NAMALWA (cell line): ENCODE results near the gene NOX3.
A peak's percentile ranks its signal among the peaks of the same experiment; 100 is the strongest.

Experiments
- DNase-seq: peaks from one replicate; pipeline ENCODE4 v3.0.0-alpha.2; 2015; ENCODE audit warnings: low spot score

NOX3 gene

GRCh38 chr6:155432293-155432692 lies 23.3 kb downstream of the NOX3 start:
- no peak for DNase-seq

GRCh38 chr6:155429321-155429893 lies 26.2 kb downstream of the NOX3 start:
- DNase-seq, result no peak

GRCh38 chr6:155426408-155426945 lies 29.2 kb downstream of the NOX3 start:
- no peak for DNase-seq

- no peak for DNase-seq
These were observed 31.5 kb downstream of the NOX3 start for GRCh38 chr6:155424181-155424580.

GRCh38 chr6:155422635-155423034 lies 33.0 kb downstream of the NOX3 start:
- no peak for DNase-seq

GRCh38 chr6:155420492-155420891 lies 35.1 kb downstream of the NOX3 start:
- no peak for DNase-seq

- peak; percentile 9 for DNase-seq
These were observed 36.5 kb downstream of the NOX3 start for GRCh38 chr6:155419161-155419560.

- DNase-seq, result peak; percentile 75
These were observed 37.5 kb downstream of the NOX3 start for GRCh38 chr6:155418017-155418761.

GRCh38 chr6:155417454-155417853 lies 38.2 kb downstream of the NOX3 start:
- DNase-seq, result peak; percentile 19

GRCh38 chr6:155415953-155416352 lies 39.7 kb downstream of the NOX3 start:
- no peak for DNase-seq

GRCh38 chr6:155414049-155414448 lies 41.6 kb downstream of the NOX3 start:
- no peak for DNase-seq

- no peak for DNase-seq
These were observed 43.3 kb downstream of the NOX3 start for GRCh38 chr6:155412335-155412734.

- DNase-seq, result no peak
These were observed 44.2 kb downstream of the NOX3 start for GRCh38 chr6:155411154-155412052.

- no peak for DNase-seq
These were observed 46.2 kb downstream of the NOX3 start for GRCh38 chr6:155409391-155409790.

GRCh38 chr6:155408981-155409380 lies 46.7 kb downstream of the NOX3 start:
- DNase-seq, result no peak

- DNase-seq, result no peak
These were observed 47.4 kb downstream of the NOX3 start for GRCh38 chr6:155408231-155408630.

GRCh38 chr6:155406801-155407200 lies 48.8 kb downstream of the NOX3 start:
- peak; percentile 8 for DNase-seq

GRCh38 chr6:155404937-155405336 lies 50.7 kb downstream of the NOX3 start:
- DNase-seq, result no peak

GRCh38 chr6:155402656-155403304 lies 52.9 kb downstream of the NOX3 start:
- no peak for DNase-seq

- DNase-seq, result no peak
These were observed 55.0 kb downstream of the NOX3 start for GRCh38 chr6:155400654-155400965.

GRCh38 chr6:155399745-155400653 lies 55.6 kb downstream of the NOX3 start:
- no peak for DNase-seq
